CD4-positive, alpha-beta T cell (primary cell): ENCODE results near the gene OTUD5. TPM values are rescaled to one million over a fixed set of nuclear protein-coding genes. Genes with fewer than 3 reads are reported as not detected.

ENCODE experiments used
- ATAC-seq: fragments of 200-7000 bp; cut with Tn5 transposase; one replicate; pipeline ENCODE4 v1.10.0; 2022; ENCODE audit warnings: mild to moderate bottlenecking; ENCODE audit not compliant: poor library complexity
- CTCF ChIA-PET: fragments of 350-600 bp; sonication (Branson Sonifier 250); formaldehyde crosslinking; loops from one replicate; lab custom pipeline; 2021; ENCODE audit warnings: antibody characterized with exemption, inconsistent platforms; lab: Charles Lee
- POLR2A ChIA-PET: fragments of 350-600 bp; sonication (Branson Sonifier 250); formaldehyde crosslinking; loops from one replicate; lab custom pipeline; 2021; ENCODE audit warnings: antibody characterized with exemption, inconsistent platforms; lab: Charles Lee
- DNase-seq, 14 experiments: peaks; one replicate each; pipeline ENCODE4 v3.0.0-alpha.2; 2013 to 2020; ENCODE audit warnings: mixed read lengths in 2 of 14
- H3K27ac ChIP-seq, 2 donors: one replicate each; pipeline versions ENCODE4 v1.5.1 to v1.7.0; 2013; ENCODE audit warnings: low read length in 2 of 2, low read depth in 1 of 2, mild to moderate bottlenecking in 1 of 2
- H3K27me3 ChIP-seq, 2 experiments: 1 replicate in 1 of 2; 2 replicates in 1 of 2; pipeline versions ENCODE4 v1.6.1 to v1.7.0; 2013; ENCODE audit warnings: low read length in 2 of 2, control low read depth in 1 of 2, mild to moderate bottlenecking in 1 of 2, moderate library complexity in 1 of 2; ENCODE audit not compliant: insufficient read depth in 2 of 2, control insufficient read depth in 1 of 2
- H3K36me3 ChIP-seq: one replicate; pipeline ENCODE4 v1.6.1; 2013; ENCODE audit warnings: low read length, control low read depth; ENCODE audit not compliant: insufficient read depth
- H3K4me1 ChIP-seq: one replicate; pipeline ENCODE4 v1.6.1; 2013; ENCODE audit warnings: low read length, control low read depth; ENCODE audit not compliant: insufficient read depth
- H3K4me3 ChIP-seq: one replicate; pipeline ENCODE4 v1.5.1; 2013; ENCODE audit warnings: mild to moderate bottlenecking, low read length, moderate library complexity
- H3K9me3 ChIP-seq, 2 experiments: 1 replicate in 1 of 2; 2 replicates in 1 of 2; pipeline versions ENCODE4 v1.6.1 to v1.7.0; 2013; ENCODE audit warnings: low read length in 2 of 2, mild to moderate bottlenecking in 2 of 2, control low read depth in 1 of 2, moderate library complexity in 1 of 2; ENCODE audit not compliant: control insufficient read depth in 1 of 2, insufficient read depth in 1 of 2
- H3K27ac Mint-ChIP-seq: one replicate; pipeline ENCODE4 v1.8.0; 2020; ENCODE audit warnings: mixed read lengths
- H3K27me3 Mint-ChIP-seq: one replicate; pipeline ENCODE4 v1.8.0; 2021; ENCODE audit warnings: mixed read lengths
- H3K36me3 Mint-ChIP-seq: one replicate; pipeline ENCODE4 v1.8.0; 2021; ENCODE audit warnings: low read depth, mixed read lengths
- H3K4me1 Mint-ChIP-seq: one replicate; pipeline ENCODE4 v1.8.0; 2021; ENCODE audit warnings: low read depth, mixed read lengths
- H3K4me3 Mint-ChIP-seq: one replicate; pipeline ENCODE4 v1.8.0; 2020; ENCODE audit warnings: mild to moderate bottlenecking, mixed read lengths
- H3K9me3 Mint-ChIP-seq: one replicate; pipeline ENCODE4 v1.8.0; 2020; ENCODE audit warnings: mixed read lengths
- intact Hi-C, 2 experiments: fragments of 100-400 bp; cut with DNase I in 1 of 2; cut with micrococcal nuclease in 1 of 2; formaldehyde crosslinking; loops; one replicate each; pipeline versions ENCODE4 v1.15.1 to v1.9.0; 2023 to 2025; cut with DNase I, micrococcal nuclease
- total RNA-seq, 174 experiments: library from RNA in 2 of 174; stranded (reverse) in 2 of 174; gene quantifications; one replicate each; pipeline ENCODE4 v1.2.3 and lab custom pipeline; 2021 to 2026
- TF ChIP-seq, protein P1 (sequence below): fragments of 200-600 bp; IDR thresholded peaks from one replicate; pipeline ENCODE4 v1.8.0; 2022; ENCODE audit warnings: antibody characterized with exemption, mild to moderate bottlenecking

OTUD5 gene
- total RNA-seq, 2 experiments from 2014 or later: 81.3 to 92.1 TPM

DNA sequence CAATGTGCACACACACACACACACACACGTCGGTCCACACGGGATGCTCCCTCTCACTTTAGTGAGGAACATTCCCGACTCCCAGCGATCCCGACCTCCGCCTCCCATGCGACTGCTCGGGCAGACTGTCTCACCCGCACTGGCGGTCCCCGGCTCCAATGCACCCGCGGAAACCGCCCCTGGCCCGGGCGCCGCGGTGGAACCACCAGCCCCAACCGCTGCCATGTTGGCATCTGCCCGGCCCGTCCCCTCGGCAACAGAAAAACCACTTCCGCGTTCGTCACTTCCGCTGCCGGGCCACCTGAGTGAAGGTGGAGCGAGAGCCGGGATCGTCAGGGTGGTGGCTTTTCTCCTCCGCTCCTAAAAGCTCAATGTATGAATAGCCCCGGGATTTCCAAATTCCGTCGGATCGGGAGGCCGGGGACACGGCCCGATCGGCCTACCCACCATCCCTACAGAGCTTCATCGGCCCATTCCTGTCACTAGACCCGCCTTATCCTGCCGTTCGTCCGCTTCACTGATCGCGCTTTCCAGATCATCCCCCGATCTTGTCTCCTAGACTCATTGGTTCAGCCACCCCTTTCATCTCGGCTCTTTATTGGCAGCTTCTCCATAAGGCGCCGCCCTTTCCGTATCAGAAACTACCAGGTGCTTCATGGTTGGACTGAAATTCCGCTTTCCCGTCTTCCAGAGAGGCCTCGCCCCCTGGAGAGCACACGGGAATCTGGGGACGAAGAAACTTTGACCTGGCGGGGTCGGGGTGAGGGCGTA, 45.8 kb downstream of the OTUD5 start, which contains the start of gene SLC35A2:
Gene SLC35A2 (minus strand): TSS at position 235 of the 771 bp plus-strand sequence. CDS start 10 bp downstream, at position 225.
- peaks cover 50% of the 10 kb centered on the region for H3K36me3 ChIP-seq
- TF ChIP-seq, protein P1, sequence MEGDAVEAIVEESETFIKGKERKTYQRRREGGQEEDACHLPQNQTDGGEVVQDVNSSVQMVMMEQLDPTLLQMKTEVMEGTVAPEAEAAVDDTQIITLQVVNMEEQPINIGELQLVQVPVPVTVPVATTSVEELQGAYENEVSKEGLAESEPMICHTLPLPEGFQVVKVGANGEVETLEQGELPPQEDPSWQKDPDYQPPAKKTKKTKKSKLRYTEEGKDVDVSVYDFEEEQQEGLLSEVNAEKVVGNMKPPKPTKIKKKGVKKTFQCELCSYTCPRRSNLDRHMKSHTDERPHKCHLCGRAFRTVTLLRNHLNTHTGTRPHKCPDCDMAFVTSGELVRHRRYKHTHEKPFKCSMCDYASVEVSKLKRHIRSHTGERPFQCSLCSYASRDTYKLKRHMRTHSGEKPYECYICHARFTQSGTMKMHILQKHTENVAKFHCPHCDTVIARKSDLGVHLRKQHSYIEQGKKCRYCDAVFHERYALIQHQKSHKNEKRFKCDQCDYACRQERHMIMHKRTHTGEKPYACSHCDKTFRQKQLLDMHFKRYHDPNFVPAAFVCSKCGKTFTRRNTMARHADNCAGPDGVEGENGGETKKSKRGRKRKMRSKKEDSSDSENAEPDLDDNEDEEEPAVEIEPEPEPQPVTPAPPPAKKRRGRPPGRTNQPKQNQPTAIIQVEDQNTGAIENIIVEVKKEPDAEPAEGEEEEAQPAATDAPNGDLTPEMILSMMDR: no peak
- ATAC-seq (peak; percentile 74), DNase-seq (peak; percentile 83 to 93 (median 86))
- Mint-ChIP-seq H3K9me3 (no peaks in the 10 kb centered on the region), H3K4me1 (peaks cover 50% of the 10 kb centered on the region), H3K27ac (peak within 1 kb of the TSS; percentile 94), H3K4me3 (peak within 1 kb of the TSS; percentile 88), H3K27me3 (peaks cover 5% of the 10 kb centered on the region), H3K36me3 (peaks cover 66% of the 10 kb centered on the region)
- no peaks in the 10 kb centered on the region for H3K9me3 ChIP-seq
- H3K4me3 ChIP-seq: peak within 1 kb of the TSS; percentile 75
- H3K4me1 ChIP-seq: peaks cover 61% of the 10 kb centered on the region
- intact Hi-C loops: loop anchor here (2.0 to 10.0 kb wide), 5 partner anchors 15 to 1257 kb away; partner anchors contain the start of genes ELK1 (in 1 of the 2), PQBP1 (in 1 of the 2), TIMM17B (in 1 of the 2) and UXT (in 1 of the 2)
- POLR2A ChIA-PET: interaction anchor here (0.6 to 4.7 kb wide), 18 partner anchors 8 to 263 kb away, joined by 3 to 97 read pairs (median 7); partner anchors contain the start of genes GRIPAP1, OTUD5, PQBP1 and TIMM17B
- CTCF ChIA-PET: interaction anchor here (1.0 to 1.6 kb wide), 3 partner anchors 20 to 263 kb away, joined by 3 to 11 read pairs (median 8); no protein-coding TSS in a partner anchor
- peak within 1 kb of the TSS; percentile 79 to 86 for H3K27ac ChIP-seq
- H3K27me3 ChIP-seq: no peaks in the 10 kb centered on the region

DNA sequence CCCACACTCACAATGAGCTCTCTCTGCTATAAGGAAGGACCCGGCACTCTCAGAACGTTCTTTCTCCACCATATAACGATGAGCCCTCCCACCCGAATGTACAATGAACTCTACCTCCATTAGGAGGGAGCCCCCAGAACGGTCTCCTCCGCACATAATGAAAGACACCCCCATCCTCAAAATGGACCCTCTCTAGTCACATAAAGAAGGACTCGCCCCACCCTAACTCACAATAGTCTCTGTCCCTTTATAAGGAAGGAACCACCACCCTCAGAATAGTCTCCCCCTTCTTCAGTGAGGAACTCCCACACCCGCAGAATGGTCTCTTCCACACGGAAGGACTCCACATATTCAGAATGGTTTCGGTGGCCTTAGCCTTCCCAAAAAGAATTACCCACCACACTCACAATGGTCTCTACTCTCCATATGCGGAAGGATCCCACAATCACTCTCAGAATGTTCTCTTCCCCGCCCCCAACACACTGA, 46.4 kb downstream of the OTUD5 start:
- H3K4me3 Mint-ChIP-seq: peak overlapping the region; percentile 88
- Histone ChIP-seq H3K9me3 (no peaks in the 10 kb centered on the region), H3K4me1 (peaks cover 56% of the 10 kb centered on the region), H3K4me3 (peak overlapping the region; percentile 75), H3K36me3 (peaks cover 49% of the 10 kb centered on the region), H3K27me3 (no peaks in the 10 kb centered on the region), H3K27ac (peak overlapping the region; percentile 79 to 86)
- DNase-seq (no peak), ATAC-seq (peak; percentile 14)
- peaks cover 60% of the 10 kb centered on the region for H3K36me3 Mint-ChIP-seq
- ChIA-PET CTCF (interaction anchor here (1.5 kb wide), 1 partner anchor 26 kb away, joined by 8 read pairs; no protein-coding TSS in a partner anchor), POLR2A (interaction anchor here (0.6 to 4.7 kb wide), 15 partner anchors 8 to 263 kb away, joined by 3 to 97 read pairs (median 8); partner anchors contain the start of genes OTUD5, PQBP1, TIMM17B and WAS)
- TF ChIP-seq, protein P1: no peak
- intact Hi-C loops: loop anchor here (2.0 to 10.0 kb wide), 5 partner anchors 14 to 1256 kb away; partner anchors contain the start of genes ELK1 (in 1 of the 2), PQBP1 (in 1 of the 2), TIMM17B (in 1 of the 2) and UXT (in 1 of the 2)
- peak overlapping the region; percentile 94 for H3K27ac Mint-ChIP-seq
- no peaks in the 10 kb centered on the region for H3K9me3 Mint-ChIP-seq
- H3K27me3 Mint-ChIP-seq: peaks cover 5% of the 10 kb centered on the region
- peaks cover 50% of the 10 kb centered on the region for H3K4me1 Mint-ChIP-seq

DNA sequence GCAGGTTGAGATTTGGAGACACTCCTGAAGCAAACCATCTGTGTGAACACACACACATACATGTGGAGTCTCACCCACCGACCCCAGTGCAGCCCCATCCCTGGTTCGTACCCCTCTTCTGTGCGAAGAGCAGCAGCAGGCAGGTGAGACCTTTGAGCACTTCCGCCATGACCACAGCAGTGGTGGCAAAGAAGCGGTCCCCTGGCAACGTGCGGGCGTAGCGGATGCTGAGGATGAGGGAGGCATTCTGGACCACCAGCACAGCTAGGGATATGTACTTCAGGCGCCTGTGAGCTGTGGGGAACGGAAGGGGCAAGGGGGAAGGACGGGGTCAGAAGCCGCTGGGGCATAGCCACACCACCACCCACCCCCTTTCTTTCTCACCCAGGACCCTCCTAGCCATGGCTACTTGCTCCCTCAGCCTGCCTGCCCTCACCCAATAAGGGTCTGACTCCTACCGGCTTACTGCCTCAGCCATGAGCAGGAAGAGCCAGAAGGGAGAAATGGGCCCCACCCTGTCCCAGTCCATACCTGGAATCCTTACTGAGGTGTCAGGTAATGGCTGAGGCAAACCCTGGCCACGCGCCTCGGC, 47.6 kb downstream of the OTUD5 start:
- peaks cover 5% of the 10 kb centered on the region for H3K27me3 Mint-ChIP-seq

More for the DNA sequence above, 47.6 kb downstream of the OTUD5 start:
- H3K9me3 Mint-ChIP-seq: no peaks in the 10 kb centered on the region
- no peak for ATAC-seq
- peak overlapping the region; percentile 94 for H3K27ac Mint-ChIP-seq
- Histone ChIP-seq H3K27me3 (no peaks in the 10 kb centered on the region), H3K9me3 (no peaks in the 10 kb centered on the region), H3K4me1 (peaks cover 45% of the 10 kb centered on the region), H3K36me3 (peaks cover 43% of the 10 kb centered on the region), H3K27ac (no peak overlapping the region), H3K4me3 (no peak overlapping the region)
- peak overlapping the region; percentile 88 for H3K4me3 Mint-ChIP-seq
- intact Hi-C loops: loop anchor here (2.0 to 10.0 kb wide), 5 partner anchors 13 to 1255 kb away; partner anchors contain the start of genes ELK1 (in 1 of the 2), PQBP1 (in 1 of the 2), TIMM17B (in 1 of the 2) and UXT (in 1 of the 2)
- POLR2A ChIA-PET: interaction anchor here (1.1 to 4.7 kb wide), 3 partner anchors 12 to 44 kb away, joined by 3 to 97 read pairs (median 9); partner anchors contain the start of genes PQBP1 and TIMM17B
- CTCF ChIA-PET: no interaction called here
- H3K4me1 Mint-ChIP-seq: peaks cover 43% of the 10 kb centered on the region
- TF ChIP-seq, protein P1: no peak
- peak in 1 of 14 experiments; percentile 24 for DNase-seq
- H3K36me3 Mint-ChIP-seq: peaks cover 48% of the 10 kb centered on the region
